Epithelial cell of prostate (primary cell): ENCODE results near the gene TFF3.

ENCODE experiments used
- DNase-seq: peaks from one replicate; pipeline ENCODE4 v3.0.0-alpha.2; 2011; ENCODE audit warnings: low read depth, low spot score
- H3K27ac ChIP-seq: fragments of 450-650 bp; 2 replicates; pipeline ENCODE4 v1.5.1; 2017; ENCODE audit warnings: mild to moderate bottlenecking

Gene TFF3, protein sequence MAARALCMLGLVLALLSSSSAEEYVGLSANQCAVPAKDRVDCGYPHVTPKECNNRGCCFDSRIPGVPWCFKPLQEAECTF

GRCh38 chr21:42315296-42315891 is at the start of gene TFF3:
TSS of gene TFF3 (minus strand) at chr21:42315409. CDS start at chr21:42315374, 35 bp downstream.
- no peak within 1 kb of the TSS for H3K27ac ChIP-seq
- no peak for DNase-seq

- DNase-seq = no peak
- H3K27ac ChIP-seq = no peak overlapping the region
Measured at GRCh38 chr21:42364304-42364865, 49.2 kb upstream of the TFF3 start.

GRCh38 chr21:42363312-42363711 is 48.1 kb upstream of the TFF3 start:
- H3K27ac ChIP-seq = no peak overlapping the region
- no peak for DNase-seq

GRCh38 chr21:42362700-42363099 is 47.5 kb upstream of the TFF3 start:
- DNase-seq = no peak
- no peak overlapping the region for H3K27ac ChIP-seq

- DNase-seq = no peak
- no peak overlapping the region for H3K27ac ChIP-seq
Measured at GRCh38 chr21:42362198-42362597, 47.0 kb upstream of the TFF3 start.

DNA sequence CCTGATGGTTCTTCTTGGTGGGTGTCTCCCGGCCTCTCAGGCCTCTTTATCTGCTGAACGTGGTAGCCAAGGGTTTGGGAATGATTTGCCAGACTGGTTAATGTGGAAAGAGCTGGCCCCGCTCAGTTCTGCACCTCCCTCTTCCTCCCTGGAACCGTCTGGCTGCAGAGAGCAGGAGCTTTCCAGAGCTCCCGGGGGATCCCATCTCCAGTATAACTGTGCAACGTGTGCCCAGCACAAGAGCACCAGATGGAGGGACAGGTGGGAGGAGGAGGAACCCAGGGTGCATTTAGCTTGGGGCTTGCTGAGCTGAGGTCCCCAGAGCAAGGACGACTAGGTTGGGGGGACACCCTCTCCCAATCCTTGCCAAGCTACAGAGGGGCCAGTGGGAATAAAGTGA is 46.1 kb upstream of the TFF3 start:
- no peak overlapping the region for H3K27ac ChIP-seq
- DNase-seq = no peak

- DNase-seq = no peak
Measured at GRCh38 chr21:42360317-42360716, 45.1 kb upstream of the TFF3 start.

DNA sequence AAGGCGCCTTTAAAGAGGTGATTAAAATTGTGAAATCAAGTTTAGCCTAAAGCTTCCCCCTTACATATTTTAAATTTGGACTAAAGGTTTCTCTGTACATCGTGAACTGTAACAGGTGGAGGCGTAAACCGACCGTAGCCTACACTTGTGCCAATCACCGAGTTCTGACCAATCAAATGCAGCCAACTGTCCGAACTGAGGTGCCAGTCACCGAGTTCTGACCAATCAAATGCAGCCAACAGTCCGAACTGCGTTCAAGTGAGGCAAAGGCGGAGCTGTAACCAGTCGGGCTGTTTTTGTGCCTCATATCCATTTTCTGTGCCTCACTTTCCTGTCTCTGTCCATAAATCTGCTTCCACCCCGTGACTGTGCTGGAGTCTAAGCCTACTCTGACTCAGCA is 43.7 kb upstream of the TFF3 start:
- DNase-seq = no peak

More at GRCh38 chr21:42360317-42360716, 45.1 kb upstream of the TFF3 start:
- no peak overlapping the region for H3K27ac ChIP-seq

DNA sequence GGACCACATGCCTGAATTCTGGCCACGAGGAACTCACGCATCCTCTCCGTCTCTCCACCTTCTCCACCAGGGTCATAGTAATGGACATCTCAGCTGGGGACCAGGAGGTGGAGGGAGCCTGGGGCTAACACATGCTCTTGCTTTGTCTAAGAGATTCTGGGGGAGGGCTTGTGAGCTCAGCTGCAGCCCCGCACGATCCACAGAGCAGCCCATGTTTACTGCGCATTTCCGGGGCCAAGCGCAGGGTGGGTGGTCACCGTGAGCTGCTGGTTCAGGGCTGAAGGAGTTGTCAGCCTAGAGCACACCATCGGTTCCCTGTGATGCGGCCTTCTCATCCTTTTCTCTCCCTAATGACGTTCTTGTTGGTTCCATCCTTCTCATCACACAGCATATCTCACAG is 43.1 kb upstream of the TFF3 start:
- no peak for DNase-seq
- no peak overlapping the region for H3K27ac ChIP-seq

More for the DNA sequence above, 43.7 kb upstream of the TFF3 start:
- H3K27ac ChIP-seq = no peak overlapping the region

GRCh38 chr21:42357307-42357706 is 42.1 kb upstream of the TFF3 start:
- no peak overlapping the region for H3K27ac ChIP-seq
- DNase-seq = no peak

DNA sequence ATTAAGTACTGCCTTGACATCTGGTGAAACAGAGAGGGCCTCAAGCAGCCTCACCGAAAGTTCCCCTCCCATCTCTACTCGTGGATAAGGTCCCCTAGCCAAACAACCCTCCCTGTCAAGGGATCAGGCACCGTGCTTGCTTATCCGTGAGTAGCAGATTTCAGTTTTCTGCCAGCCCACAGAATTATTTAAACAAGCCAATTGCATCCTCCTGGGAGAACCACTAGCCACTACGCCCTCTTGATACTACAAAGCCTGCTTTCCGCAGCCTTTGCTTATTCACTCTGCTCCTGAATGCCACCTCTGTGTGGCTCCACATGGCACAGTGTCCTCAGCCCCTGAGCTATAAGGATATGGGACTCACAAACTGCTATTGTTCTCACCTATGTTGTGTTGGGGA is 41.4 kb upstream of the TFF3 start:
- no peak for DNase-seq

GRCh38 chr21:42356046-42356445 is 40.8 kb upstream of the TFF3 start:
- no peak overlapping the region for H3K27ac ChIP-seq
- DNase-seq = no peak

More for the DNA sequence above, 41.4 kb upstream of the TFF3 start:
- H3K27ac ChIP-seq = no peak overlapping the region

GRCh38 chr21:42353623-42354022 is 38.4 kb upstream of the TFF3 start:
- H3K27ac ChIP-seq = no peak overlapping the region
- DNase-seq = no peak

DNA sequence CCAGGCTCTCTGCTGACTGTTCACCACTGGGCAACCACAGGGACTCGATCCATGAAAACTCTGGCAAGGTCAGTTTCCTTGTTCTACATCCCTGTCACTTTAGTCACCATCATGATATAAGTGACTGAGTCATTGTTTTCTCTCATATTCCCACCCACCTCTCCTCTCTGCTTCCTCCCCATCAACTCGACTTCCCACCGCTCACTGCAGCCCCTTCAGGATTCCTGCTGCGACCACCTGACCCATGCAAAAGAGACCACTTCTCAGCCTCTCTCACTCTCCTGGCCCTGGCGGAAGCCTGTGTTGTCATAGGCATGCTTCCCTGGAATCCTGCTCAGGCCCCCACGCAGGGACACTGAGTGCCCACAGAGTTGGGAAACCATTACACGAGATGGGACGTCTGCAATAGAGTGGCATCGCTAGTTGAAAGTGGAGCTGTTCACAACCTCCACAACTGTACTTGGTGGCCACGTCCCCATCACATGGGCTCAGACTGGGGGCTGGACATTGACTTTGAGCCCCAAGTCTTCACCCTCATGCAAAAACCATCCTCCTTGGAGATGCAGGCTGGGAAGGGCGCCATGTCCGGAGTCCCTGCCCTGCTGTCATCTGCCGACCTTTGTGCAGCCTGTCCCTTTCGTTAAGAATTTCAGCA is 37.4 kb upstream of the TFF3 start:
- no peak overlapping the region for H3K27ac ChIP-seq
- DNase-seq = no peak

GRCh38 chr21:42351626-42352440 is 36.6 kb upstream of the TFF3 start:
- DNase-seq = no peak
- H3K27ac ChIP-seq = no peak overlapping the region

GRCh38 chr21:42350927-42351426 is 35.8 kb upstream of the TFF3 start, which contains the start of gene TFF2:
TSS of gene TFF2 (minus strand) at chr21:42350994. CDS start at chr21:42350957, 37 bp downstream.
- no peak for DNase-seq
- H3K27ac ChIP-seq = no peak within 1 kb of the TSS

- DNase-seq = no peak
- no peak overlapping the region for H3K27ac ChIP-seq
Measured at GRCh38 chr21:42350318-42350910, 35.2 kb upstream of the TFF3 start.

GRCh38 chr21:42349420-42350317 is 34.5 kb upstream of the TFF3 start:
- no peak for DNase-seq
- H3K27ac ChIP-seq = no peak overlapping the region

DNA sequence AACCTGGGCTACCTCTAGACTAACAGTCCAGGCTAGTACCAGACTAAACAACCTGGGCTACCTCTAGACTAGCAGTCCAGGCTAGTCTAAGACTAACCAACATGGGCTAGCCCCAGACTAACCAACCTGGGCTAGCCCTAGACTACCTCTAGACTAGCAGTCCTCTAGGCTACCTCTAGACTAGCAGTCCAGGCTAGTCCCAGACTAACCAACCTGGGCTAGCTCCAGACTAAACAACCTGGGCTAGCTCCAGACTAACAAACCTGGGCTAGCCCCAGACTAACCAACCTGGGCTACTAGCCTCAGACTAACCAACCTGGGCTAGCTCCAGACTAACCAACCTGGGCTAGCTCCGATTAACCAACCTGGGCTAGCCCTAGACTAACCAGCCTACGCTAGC is 33.6 kb upstream of the TFF3 start:
- no peak overlapping the region for H3K27ac ChIP-seq
- DNase-seq = no peak
